Measurements from ENCODE around the gene RGS12. TPM values are rescaled to one million over a fixed set of nuclear protein-coding genes. Genes with fewer than 3 reads are reported as not detected.

RGS12 gene
- total RNA-seq, 2 donors from 2014 or later = 45.2 to 48.6 TPM

GRCh38 chr4:3307486-3307885 is 14.7 kb downstream of the RGS12 start:
- Histone ChIP-seq H3K36me3 (ENCODE audit: control insufficient read depth, insufficient read depth, low read length) (no peaks in the 10 kb centered on the region), H3K4me3 (ENCODE audit: low read length) (no peak overlapping the region), H3K27me3 (ENCODE audit: control insufficient read depth, insufficient read depth, low read length, poor library complexity, severe bottlenecking) (no peaks in the 10 kb centered on the region), H3K9me3 (ENCODE audit: control insufficient read depth, low read length) (no peaks in the 10 kb centered on the region), H3K9ac (ENCODE audit: extremely low read depth, low read length, poor library complexity, severe bottlenecking) (no peak overlapping the region), H3K4me1 (ENCODE audit: control insufficient read depth, insufficient read depth, low read length) (peaks cover 4% of the 10 kb centered on the region), H3K27ac (ENCODE audit: low read depth, low read length) (no peak overlapping the region)
- H3K36me3 Mint-ChIP-seq (ENCODE audit: low read depth) = no peaks in the 10 kb centered on the region
- peak; percentile 24 for DNase-seq
- H3K27ac Mint-ChIP-seq = peak overlapping the region; percentile 44
- 95 to 96% methylated on average over 6 to 12 of the region's 12 CpGs for WGBS, 2 experiments (ENCODE audit: insufficient coverage in 1 of 2, insufficient read length in 1 of 2)
- no peak for TF ChIP-seq CTCF (conservative IDR thresholded peaks at IDR 0.05)
- H3K4me1 Mint-ChIP-seq = peaks cover 23% of the 10 kb centered on the region
- no peak overlapping the region for H3K4me3 Mint-ChIP-seq
- no peaks in the 10 kb centered on the region for H3K27me3 Mint-ChIP-seq (ENCODE audit: insufficient read depth)
- H3K9me3 Mint-ChIP-seq = no peaks in the 10 kb centered on the region

DNA sequence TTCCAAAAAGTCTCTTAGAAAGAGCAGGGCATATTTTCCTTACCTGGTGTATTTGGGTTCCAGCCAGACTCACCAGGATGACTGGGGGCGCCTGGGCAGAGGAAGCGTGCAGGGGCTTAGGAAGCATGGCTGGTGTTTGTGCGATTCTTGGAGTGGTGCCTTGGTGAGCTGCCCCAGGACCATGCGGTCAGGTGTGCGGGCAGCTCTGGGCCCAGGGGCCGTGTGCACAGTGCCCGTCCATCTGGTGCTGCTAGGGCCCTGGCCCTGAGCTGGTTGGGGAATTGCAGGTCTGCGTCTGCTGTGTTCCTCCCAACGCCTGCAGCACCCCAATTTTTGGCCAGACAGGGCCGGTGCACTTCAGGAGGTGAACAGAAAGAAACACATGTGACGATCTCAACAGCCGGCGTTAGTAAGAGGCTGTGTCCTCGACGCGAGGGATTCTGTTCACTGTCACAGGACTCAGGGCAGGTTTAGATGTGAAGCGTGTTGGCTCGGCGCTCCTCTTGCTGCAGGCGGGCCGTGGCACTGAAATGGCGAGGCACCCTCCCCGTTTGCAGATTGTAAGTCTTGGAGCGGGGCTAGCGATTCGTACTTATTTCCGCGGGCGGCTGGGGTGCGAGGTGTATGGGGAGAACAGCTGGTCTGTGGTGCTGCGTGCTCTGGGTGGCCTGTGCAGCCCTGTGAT is 15.2 kb downstream of the RGS12 start:
- WGBS, 2 experiments (ENCODE audit: insufficient coverage in 1 of 2, insufficient read length in 1 of 2) = 94 to 96% methylated on average over 19 to 31 of the region's 31 CpGs
- H3K27me3 Mint-ChIP-seq (ENCODE audit: insufficient read depth) = no peaks in the 10 kb centered on the region
- Histone ChIP-seq H3K9ac (ENCODE audit: extremely low read depth, low read length, poor library complexity, severe bottlenecking) (no peak overlapping the region), H3K27me3 (ENCODE audit: control insufficient read depth, insufficient read depth, low read length, poor library complexity, severe bottlenecking) (no peaks in the 10 kb centered on the region), H3K9me3 (ENCODE audit: control insufficient read depth, low read length) (no peaks in the 10 kb centered on the region), H3K36me3 (ENCODE audit: control insufficient read depth, insufficient read depth, low read length) (no peaks in the 10 kb centered on the region), H3K27ac (ENCODE audit: low read depth, low read length) (no peak overlapping the region), H3K4me1 (ENCODE audit: control insufficient read depth, insufficient read depth, low read length) (peaks cover 4% of the 10 kb centered on the region), H3K4me3 (ENCODE audit: low read length) (no peak overlapping the region)
- DNase-seq = peak; percentile 49
- no peaks in the 10 kb centered on the region for H3K36me3 Mint-ChIP-seq (ENCODE audit: low read depth)
- H3K4me3 Mint-ChIP-seq = no peak overlapping the region
- H3K4me1 Mint-ChIP-seq = peaks cover 20% of the 10 kb centered on the region
- H3K27ac Mint-ChIP-seq = peak overlapping the region; percentile 52
- TF ChIP-seq CTCF (conservative IDR thresholded peaks at IDR 0.05) = no peak
- H3K9me3 Mint-ChIP-seq = no peaks in the 10 kb centered on the region

DNA sequence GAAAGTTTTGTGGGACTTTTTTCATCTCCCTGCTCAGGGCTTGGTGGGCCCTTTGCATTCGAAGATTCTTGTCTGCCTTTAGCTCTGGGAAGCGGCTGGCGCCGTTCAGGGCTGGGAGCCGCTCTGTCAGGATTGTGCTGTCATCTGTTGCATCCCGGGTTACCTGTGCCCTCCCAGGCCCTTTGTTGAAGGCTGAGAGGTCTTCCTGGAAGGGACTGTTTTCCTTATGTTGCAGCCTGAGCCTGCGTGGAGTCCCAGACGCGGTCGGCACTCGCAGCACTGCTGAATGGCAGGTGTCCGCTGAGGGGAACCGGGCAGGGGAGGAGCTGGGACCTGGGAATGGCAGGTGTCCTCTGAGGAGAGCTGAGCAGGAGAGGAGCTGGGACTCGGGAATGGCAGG is 15.9 kb downstream of the RGS12 start:
- no peaks in the 10 kb centered on the region for H3K36me3 ChIP-seq (ENCODE audit: control insufficient read depth, insufficient read depth, low read length)
- H3K9me3 ChIP-seq (ENCODE audit: control insufficient read depth, low read length) = no peaks in the 10 kb centered on the region
- Mint-ChIP-seq H3K27ac (no peak overlapping the region), H3K36me3 (ENCODE audit: low read depth) (no peaks in the 10 kb centered on the region), H3K9me3 (no peaks in the 10 kb centered on the region), H3K4me1 (peaks cover 15% of the 10 kb centered on the region), H3K27me3 (ENCODE audit: insufficient read depth) (no peaks in the 10 kb centered on the region), H3K4me3 (no peak overlapping the region)
- peak; percentile 38 for DNase-seq
- no peak overlapping the region for H3K4me3 ChIP-seq (ENCODE audit: low read length)
- peaks cover 4% of the 10 kb centered on the region for H3K4me1 ChIP-seq (ENCODE audit: control insufficient read depth, insufficient read depth, low read length)
- no peak overlapping the region for H3K9ac ChIP-seq (ENCODE audit: extremely low read depth, low read length, poor library complexity, severe bottlenecking)
- no peak for TF ChIP-seq CTCF (conservative IDR thresholded peaks at IDR 0.05)
- no peak overlapping the region for H3K27ac ChIP-seq (ENCODE audit: low read depth, low read length)
- H3K27me3 ChIP-seq (ENCODE audit: control insufficient read depth, insufficient read depth, low read length, poor library complexity, severe bottlenecking) = no peaks in the 10 kb centered on the region
- 89 to 97% methylated on average over 7 to 13 of the region's 14 CpGs for WGBS, 2 experiments (ENCODE audit: insufficient coverage in 1 of 2, insufficient read length in 1 of 2)

Measured in endodermal cell (in vitro differentiated cells).